Inflammatory macrophage treated with lipopolysaccharide for 1 hour (primary cell): ENCODE measurements around the gene ASAP3.
A peak's percentile ranks its signal among the peaks of the same experiment; 100 is the strongest.
"Not testable (repeated sequence)": the region's sequence is repeated elsewhere in the genome, so short reads cannot be mapped to it uniquely, and the experiment has no call there.

Experiments
- DNase-seq, 2 donors: peaks; one replicate each; pipeline ENCODE4 v3.0.0-alpha.2; 2020 to 2022

Gene ASAP3

GRCh38 chr1:23514111-23514679, 30.2 kb upstream of the ASAP3 start:
- DNase-seq: no peak

- DNase-seq: no peak
Measured at GRCh38 chr1:23509896-23510295, 25.9 kb upstream of the ASAP3 start.

GRCh38 chr1:23506376-23507107, 22.6 kb upstream of the ASAP3 start:
- DNase-seq: no peak

- DNase-seq: no peak
Measured at GRCh38 chr1:23505851-23506250, 21.9 kb upstream of the ASAP3 start.

- DNase-seq: not testable (repeated sequence)
Measured at GRCh38 chr1:23504156-23504555, 20.2 kb upstream of the ASAP3 start.

GRCh38 chr1:23502951-23503350, 19.0 kb upstream of the ASAP3 start:
- no peak for DNase-seq

- no peak for DNase-seq
Measured at GRCh38 chr1:23500466-23500865, 16.5 kb upstream of the ASAP3 start.

- DNase-seq: peak; percentile 64 to 65
Measured at GRCh38 chr1:23497777-23498439, 13.9 kb upstream of the ASAP3 start.

GRCh38 chr1:23496490-23497181, 12.7 kb upstream of the ASAP3 start:
- no peak for DNase-seq

- DNase-seq: not testable (repeated sequence)
Measured at GRCh38 chr1:23494836-23495235, 10.9 kb upstream of the ASAP3 start.

- not testable (repeated sequence) for DNase-seq
Measured at GRCh38 chr1:23492776-23493175, 8.8 kb upstream of the ASAP3 start.

GRCh38 chr1:23492132-23492720, 8.2 kb upstream of the ASAP3 start:
- no peak for DNase-seq

GRCh38 chr1:23489842-23490241, 5.9 kb upstream of the ASAP3 start:
- no peak for DNase-seq

GRCh38 chr1:23485002-23485332, 988 bp upstream of the ASAP3 start:
- no peak for DNase-seq

- DNase-seq: peak; percentile 27 to 70
Measured at GRCh38 chr1:23484253-23485001, 448 bp upstream of the ASAP3 start.

- DNase-seq: no peak
Measured at GRCh38 chr1:23481904-23482303, 2.1 kb downstream of the ASAP3 start.

- no peak for DNase-seq
Measured at GRCh38 chr1:23481026-23481597, 2.9 kb downstream of the ASAP3 start.

GRCh38 chr1:23480187-23481025, 3.6 kb downstream of the ASAP3 start:
- no peak for DNase-seq

- no peak for DNase-seq
Measured at GRCh38 chr1:23479666-23479941, 4.4 kb downstream of the ASAP3 start.

GRCh38 chr1:23478896-23479665, 4.9 kb downstream of the ASAP3 start:
- no peak for DNase-seq
